NB4 (cell line): ENCODE data around the gene CCT7.

Experiments
- DNase-seq: peaks from one replicate; pipeline ENCODE4 v3.0.0; 2010; ENCODE audit warnings: low read depth
- H3K4me3 ChIP-seq: one replicate; pipeline ENCODE4 v1.5.1; 2011; ENCODE audit warnings: mild to moderate bottlenecking, low read depth, low read length, moderate library complexity
- CTCF ChIP-seq: IDR thresholded peaks from one replicate; pipeline ENCODE4 v1.5.1; 2012; ENCODE audit warnings: low read depth, low read length
- MAX ChIP-seq: IDR thresholded peaks from 2 replicates; pipeline ENCODE4 v1.6.1; 2011; ENCODE audit warnings: low read depth, low read length
- MYC ChIP-seq: IDR thresholded peaks from 2 replicates; pipeline ENCODE4 v1.6.1; 2011; ENCODE audit warnings: low read depth, low read length
- POLR2A ChIP-seq: IDR thresholded peaks from 2 replicates; pipeline ENCODE4 v1.6.1; 2011; ENCODE audit warnings: mild to moderate bottlenecking; ENCODE audit not compliant: insufficient read length; ENCODE audit errors: extremely low read depth

CCT7 gene

GRCh38 chr2:73238976-73239375 lies 4.9 kb downstream of the CCT7 start:
- DNase-seq: no peak
- H3K4me3 ChIP-seq: peak overlapping the region; percentile 32
- TF ChIP-seq POLR2A (no peak), MYC (no peak), CTCF (no peak), MAX (no peak)

- TF ChIP-seq MYC (no peak), POLR2A (no peak), CTCF (no peak), MAX (no peak)
- DNase-seq: no peak
- H3K4me3 ChIP-seq: peak overlapping the region; percentile 12
Observed at GRCh38 chr2:73239776-73240175, 5.7 kb downstream of the CCT7 start.

DNA sequence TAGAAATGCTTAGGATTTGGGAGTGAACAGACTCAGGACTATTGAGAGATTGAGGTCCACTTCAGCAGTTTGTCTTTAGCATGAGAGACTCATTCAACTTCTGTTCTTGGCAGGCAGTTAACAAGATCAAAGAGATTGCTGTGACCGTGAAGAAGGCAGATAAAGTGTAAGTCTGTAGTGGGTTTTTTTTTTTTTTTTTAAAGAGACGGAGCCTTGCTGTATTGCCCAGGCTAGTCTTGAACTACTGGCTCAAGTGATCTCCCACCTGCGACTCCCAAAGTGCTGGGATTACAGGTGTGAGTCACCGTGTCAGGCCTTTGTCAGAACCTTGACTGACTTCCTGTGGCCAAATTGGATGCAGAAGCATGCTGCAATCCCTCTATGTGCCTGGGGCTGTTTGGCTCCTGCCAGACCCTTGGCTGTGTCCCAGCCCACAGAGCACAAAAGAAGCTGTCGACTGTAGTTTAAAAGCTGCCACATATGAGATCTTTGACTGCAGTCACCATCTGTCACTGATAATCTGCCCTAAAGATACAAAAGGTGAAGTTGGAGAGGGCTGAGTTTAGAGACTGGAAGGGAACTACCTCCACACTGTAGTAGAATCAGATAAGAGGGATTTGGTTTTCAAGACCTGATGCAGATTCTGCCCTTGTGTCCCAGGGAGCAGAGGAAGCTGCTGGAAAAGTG lies 9.9 kb downstream of the CCT7 start:
- no peak overlapping the region for H3K4me3 ChIP-seq
- DNase-seq: no peak
- no peak for TF ChIP-seq MYC
- no peak for TF ChIP-seq MAX
- no peak for TF ChIP-seq POLR2A
- no peak for TF ChIP-seq CTCF

GRCh38 chr2:73244580-73244979 lies 10.5 kb downstream of the CCT7 start:
- H3K4me3 ChIP-seq: no peak overlapping the region
- DNase-seq: no peak
- no peak for TF ChIP-seq MAX
- TF ChIP-seq MYC: no peak
- TF ChIP-seq CTCF: no peak
- TF ChIP-seq POLR2A: no peak

DNA sequence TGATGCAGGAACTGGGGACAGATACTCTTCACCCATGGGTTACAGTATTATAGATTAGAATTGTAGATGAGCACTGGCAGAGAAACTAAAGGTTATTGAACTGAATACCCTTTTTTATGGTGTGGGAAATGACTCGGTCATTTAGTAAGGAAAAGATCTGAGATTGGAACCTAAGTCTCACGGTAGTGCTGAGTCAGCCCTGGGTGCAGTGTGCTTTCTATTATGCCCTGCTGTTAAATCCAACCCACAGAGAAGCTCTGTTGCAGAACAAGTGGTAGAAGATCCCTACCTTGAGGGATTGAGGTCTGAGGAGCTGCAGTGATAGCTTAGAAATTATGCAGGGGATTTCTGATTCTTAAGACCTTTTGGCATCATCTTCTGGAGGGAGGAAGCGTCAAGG lies 12.7 kb downstream of the CCT7 start:
- no peak overlapping the region for H3K4me3 ChIP-seq
- no peak for TF ChIP-seq MAX
- TF ChIP-seq CTCF: no peak
- no peak for TF ChIP-seq POLR2A
- no peak for TF ChIP-seq MYC
- no peak for DNase-seq

DNA sequence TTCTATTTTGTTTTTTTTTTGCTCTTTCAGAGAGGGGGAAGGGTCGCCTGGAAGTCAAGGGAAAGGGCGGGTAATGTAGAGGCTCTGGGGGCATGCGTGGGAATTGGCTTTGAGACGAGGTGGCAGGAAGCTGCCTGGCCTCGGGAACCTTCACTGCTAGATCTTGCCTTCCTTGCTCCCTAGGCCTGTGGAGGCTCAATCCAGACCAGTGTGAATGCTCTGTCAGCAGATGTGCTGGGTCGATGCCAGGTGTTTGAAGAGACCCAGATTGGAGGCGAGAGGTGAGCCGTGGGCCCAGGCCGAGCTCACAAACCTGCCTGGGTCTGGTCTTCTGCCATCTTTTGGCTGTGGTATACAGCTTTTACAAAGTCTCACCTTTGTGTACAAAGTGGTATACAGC lies 15.5 kb downstream of the CCT7 start:
- DNase-seq: no peak
- TF ChIP-seq CTCF: no peak
- TF ChIP-seq MAX: no peak
- TF ChIP-seq POLR2A: no peak
- no peak for TF ChIP-seq MYC
- no peak overlapping the region for H3K4me3 ChIP-seq
